GM12878 (cell line): ENCODE measurements around the gene TIMP2. TPM values are rescaled to one million over a fixed set of nuclear protein-coding genes. Genes with fewer than 3 reads are reported as not detected.

ENCODE experiments used
- ATAC-seq: fragments of 200-7000 bp; cut with Tn5 transposase; 3 replicates; pipeline ENCODE4 v1.9.1; 2020; ENCODE audit warnings: mild to moderate bottlenecking, moderate library complexity
- BruUV-seq: library from RNA; stranded (reverse); fragments of 400-500 nt; replicated peaks from 2 replicates; lab custom pipeline; 2021; lab: Mats Ljungman, UMichigan
- CTCF ChIA-PET: fragments of 300-600 bp; sonication (Branson Sonifier 250); formaldehyde crosslinking; extraction: SDS; loops from one replicate; lab custom pipeline; 2021; ENCODE audit warnings: inconsistent platforms; lab: Yijun Ruan, JAX
- POLR2A ChIA-PET: fragments of 350-600 bp; formaldehyde crosslinking; extraction: SDS; loops from one replicate; lab custom pipeline; 2021; ENCODE audit warnings: inconsistent platforms; lab: Charles Lee
- RAD21 ChIA-PET: fragments of 300-600 bp; sonication (Branson Sonifier 250); formaldehyde crosslinking; loops from one replicate; lab custom pipeline; 2023; ENCODE audit warnings: antibody characterized with exemption; ENCODE audit not compliant: unreplicated experiment; lab: Charles Lee
- SMC1A ChIA-PET: fragments of 300-600 bp; sonication (Branson Sonifier 250); formaldehyde crosslinking; loops from one replicate; lab custom pipeline; 2023; ENCODE audit not compliant: unreplicated experiment, uncharacterized antibody; lab: Charles Lee
- DNase-seq: peaks from one replicate; pipeline ENCODE4 v3.0.0-alpha.2; 2011; ENCODE audit warnings: low read depth, low spot score
- FAIRE-seq: peaks from 3 replicates; lab custom pipeline; 2011; peaks lifted over from hg19 to GRCh38; lab: Jason Lieb, UNC
- H2AFZ ChIP-seq: 2 replicates; pipeline ENCODE4 v1.6.0; 2011; ENCODE audit warnings: low read depth, low read length, control low read depth; ENCODE audit not compliant: control insufficient read depth
- H3K27ac ChIP-seq: 2 replicates; pipeline ENCODE4 v1.5.1; 2011; ENCODE audit warnings: control low read depth; ENCODE audit not compliant: control insufficient read depth, insufficient read depth
- H3K27me3 ChIP-seq, 2 experiments: replicated peaks in 1 of 2; 2 replicates each; pipeline versions ENCODE4 v1.6.0 to v1.6.1; 2011; ENCODE audit warnings: low read length in 1 of 2; ENCODE audit not compliant: control insufficient read depth in 2 of 2, insufficient read depth in 2 of 2
- H3K36me3 ChIP-seq, 2 experiments: 2 replicates each; pipeline ENCODE4 v1.5.1; 2011; ENCODE audit warnings: low read length in 1 of 2; ENCODE audit not compliant: control insufficient read depth in 2 of 2, insufficient read depth in 2 of 2
- H3K4me1 ChIP-seq: 2 replicates; pipeline ENCODE4 v1.6.1; 2011; ENCODE audit warnings: mild to moderate bottlenecking, low read length, moderate library complexity, mixed read lengths; ENCODE audit not compliant: control insufficient read depth, insufficient read depth
- H3K4me2 ChIP-seq: 2 replicates; pipeline ENCODE4 v1.6.0; 2011; ENCODE audit warnings: control low read depth; ENCODE audit not compliant: control insufficient read depth, insufficient read depth
- H3K4me3 ChIP-seq: fragments of 200-600 bp; sonication (generic); 2 replicates; pipeline ENCODE4 v1.5.1; 2016
- H3K79me2 ChIP-seq: 2 replicates; pipeline ENCODE4 v1.6.0; 2011; ENCODE audit warnings: low read length; ENCODE audit not compliant: control insufficient read depth, insufficient read depth
- H3K9ac ChIP-seq: 2 replicates; pipeline ENCODE4 v1.8.0; 2011; ENCODE audit warnings: low read length, control low read depth, mixed read lengths; ENCODE audit not compliant: control insufficient read depth, insufficient read depth
- H3K9me3 ChIP-seq: replicated peaks from 3 replicates; pipeline ENCODE4 v1.5.1; 2011; ENCODE audit warnings: mild to moderate bottlenecking, low read length; ENCODE audit not compliant: control insufficient read depth, insufficient read depth
- H4K20me1 ChIP-seq: 2 replicates; pipeline ENCODE4 v1.6.0; 2011; ENCODE audit not compliant: control insufficient read depth, insufficient read depth
- CEBPB ChIP-seq, 2 experiments: fragments of 150-350 bp in 1 of 2; IDR thresholded peaks; 2 replicates each; pipeline ENCODE4 v1.6.1; 2012 to 2014; ENCODE audit warnings: low read depth in 2 of 2, low read length in 2 of 2, borderline replicate concordance in 1 of 2, inconsistent platforms in 1 of 2
- CHD2 ChIP-seq: IDR thresholded peaks from 2 replicates; pipeline ENCODE4 v1.6.1; 2011; ENCODE audit warnings: low read depth, low read length, improper control_type of control experiment, borderline replicate concordance
- CHD4 ChIP-seq: fragments of 200-600 bp; sonication (generic); IDR thresholded peaks from 2 replicates; pipeline ENCODE4 v1.6.1; 2016; ENCODE audit warnings: mild to moderate bottlenecking
- CREB1 ChIP-seq: IDR thresholded peaks from 2 replicates; pipeline ENCODE4 v1.6.1; 2012; ENCODE audit warnings: low read depth, mild to moderate bottlenecking, inconsistent platforms
- DPF2 ChIP-seq: fragments of 450-650 bp; IDR thresholded peaks from 2 replicates; pipeline ENCODE4 v1.6.1; 2017; ENCODE audit warnings: mild to moderate bottlenecking
- ETV6 ChIP-seq, 2 experiments: fragments of 450-650 bp in 1 of 2; IDR thresholded peaks in 1 of 2; conservative IDR thresholded peaks in 1 of 2; 2 replicates each; pipeline ENCODE4 v1.6.1; 2014; ENCODE audit warnings: antibody characterized with exemption in 1 of 2, borderline replicate concordance in 1 of 2, low read depth in 1 of 2, mild to moderate bottlenecking in 1 of 2, moderate library complexity in 1 of 2
- EZH2 ChIP-seq: IDR thresholded peaks from 2 replicates; pipeline ENCODE4 v1.6.1; 2012; ENCODE audit warnings: low read depth, mild to moderate bottlenecking, control low read depth, inconsistent platforms, low read length, borderline replicate concordance; ENCODE audit not compliant: control insufficient read depth
- IKZF1 ChIP-seq: fragments of 450-650 bp; conservative IDR thresholded peaks from 2 replicates; pipeline ENCODE4 v1.6.1; 2017; ENCODE audit warnings: antibody characterized with exemption, mild to moderate bottlenecking
- JUND ChIP-seq: IDR thresholded peaks from 2 replicates; pipeline ENCODE4 v1.6.1; 2012; ENCODE audit warnings: low read depth, mild to moderate bottlenecking, low read length, improper control_type of control experiment, moderate library complexity
- LARP7 ChIP-seq: fragments of 450-650 bp; IDR thresholded peaks from 2 replicates; pipeline ENCODE4 v1.6.1; 2017; ENCODE audit warnings: mild to moderate bottlenecking
- MTA2 ChIP-seq: fragments of 450-650 bp; IDR thresholded peaks from 2 replicates; pipeline ENCODE4 v1.6.1; 2016; ENCODE audit warnings: low read depth, mild to moderate bottlenecking, moderate library complexity
- MYC ChIP-seq: IDR thresholded peaks from 2 replicates; pipeline ENCODE4 v1.6.1; 2011; ENCODE audit warnings: mild to moderate bottlenecking, low read length, moderate library complexity, inconsistent platforms; ENCODE audit not compliant: insufficient read depth, insufficient replicate concordance, insufficient read length, severe bottlenecking
- NFIC ChIP-seq: IDR thresholded peaks from 2 replicates; pipeline ENCODE4 v1.6.1; 2012; ENCODE audit warnings: low read depth, mild to moderate bottlenecking, inconsistent platforms, low read length, moderate library complexity
- POLR2A ChIP-seq: IDR thresholded peaks from 2 replicates; pipeline ENCODE4 v1.6.1; 2011; ENCODE audit warnings: low read depth, mild to moderate bottlenecking, low read length
- RCOR1 ChIP-seq: conservative IDR thresholded peaks from 2 replicates; pipeline ENCODE4 v1.6.1; 2012; ENCODE audit warnings: low read depth, low read length, improper control_type of control experiment
- RFX5 ChIP-seq: IDR thresholded peaks from 2 replicates; pipeline ENCODE4 v1.6.1; 2011; ENCODE audit warnings: low read depth, low read length, improper control_type of control experiment
- STAT3 ChIP-seq: IDR thresholded peaks from 2 replicates; pipeline ENCODE4 v1.6.1; 2011; ENCODE audit warnings: low read depth, low read length, improper control_type of control experiment
- TCF12 ChIP-seq: IDR thresholded peaks from 2 replicates; pipeline ENCODE4 v1.6.1; 2011; ENCODE audit warnings: low read depth, mild to moderate bottlenecking, low read length
- ZZZ3 ChIP-seq: IDR thresholded peaks from 2 replicates; pipeline ENCODE4 v1.6.1; 2011; ENCODE audit warnings: low read depth; ENCODE audit not compliant: control insufficient read depth, insufficient read length
- WGBS: methylation state at CpG from one replicate; pipeline ENCODE4 v1.1.6; 2016; ENCODE audit warnings: low lambda C conversion rate; ENCODE audit not compliant: insufficient replicate concordance, insufficient coverage; ENCODE audit errors: missing lambda C conversion rate; 5-methylcytosine and 5-hydroxymethylcytosine counted together
- in situ Hi-C: fragments of 300-500 bp; cut with MboI; formaldehyde crosslinking; loops from 9 replicates; pipeline ENCODE4 v1.14.3; 2018; ENCODE audit warnings: mixed read lengths
- intact Hi-C: fragments of 100-400 bp; cut with micrococcal nuclease; formaldehyde crosslinking; loops from one replicate; pipeline ENCODE4 v1.14.2; 2022; ENCODE audit not compliant: unreplicated experiment
- polyA plus RNA-seq, 11 experiments: library from polyadenylated mRNA; depleted of rRNA in 4 of 11; unstranded in 6 of 11; stranded (reverse) in 5 of 11; fragments of >200 nt; fragmentation: Nextera tagmentation in 4 of 11; fragmentation: Illumina TruSeq in 1 of 11; extraction: Ambion mirVana in 4 of 11; extraction: Trizol in 1 of 11; gene quantifications; 1 replicate in 1 of 11; 2 replicates in 10 of 11; pipeline versions ENCODE4 v1.2.1 to v1.2.3, GENCODE V29; 2011 to 2016; ENCODE audit warnings: inconsistent platforms in 2 of 11, missing spikeins in 2 of 11, low read depth in 1 of 11
- total RNA-seq, 4 experiments: library from RNA; depleted of rRNA in 3 of 4; stranded (reverse); fragments of >200 nt in 3 of 4; fragmentation: Illumina TruSeq in 1 of 4; extraction: Trizol in 1 of 4; gene quantifications; 2 replicates each; pipeline versions ENCODE4 v1.2.1 to v1.2.3, GENCODE V29; 2013 to 2021
- TF ChIP-seq, protein P1 (sequence below): fragments of 450-650 bp; IDR thresholded peaks from 2 replicates; pipeline ENCODE4 v1.6.1; 2016; ENCODE audit warnings: mild to moderate bottlenecking
- TF ChIP-seq, protein P2 (sequence below): IDR thresholded peaks from 2 replicates; pipeline ENCODE4 v1.6.1; 2011; ENCODE audit warnings: borderline replicate concordance, low read depth, mild to moderate bottlenecking, moderate library complexity, low read length; ENCODE audit not compliant: insufficient read depth, poor library complexity, severe bottlenecking
- TF ChIP-seq, protein P3 (sequence below): IDR thresholded peaks from 2 replicates; pipeline ENCODE4 v1.6.1; 2011; ENCODE audit warnings: borderline replicate concordance, low read depth, mild to moderate bottlenecking, moderate library complexity, mixed read lengths, low read length; ENCODE audit not compliant: insufficient read depth; ENCODE audit errors: extremely low read length

TIMP2 gene
- total and polyA plus RNA-seq, 10 of the 15 experiments (the other 5 are each of a cell fraction or from before 2014, with no cell fraction given): 0.03 to 0.41 (median 0.04) TPM; not detected in 7

- TF ChIP-seq NFIC (no peak), RCOR1 (no peak), LARP7 (no peak), CHD2 (no peak), DPF2 (no peak), EZH2 (no peak), MTA2 (no peak), TCF12 (no peak)
- TF ChIP-seq, protein P1, sequence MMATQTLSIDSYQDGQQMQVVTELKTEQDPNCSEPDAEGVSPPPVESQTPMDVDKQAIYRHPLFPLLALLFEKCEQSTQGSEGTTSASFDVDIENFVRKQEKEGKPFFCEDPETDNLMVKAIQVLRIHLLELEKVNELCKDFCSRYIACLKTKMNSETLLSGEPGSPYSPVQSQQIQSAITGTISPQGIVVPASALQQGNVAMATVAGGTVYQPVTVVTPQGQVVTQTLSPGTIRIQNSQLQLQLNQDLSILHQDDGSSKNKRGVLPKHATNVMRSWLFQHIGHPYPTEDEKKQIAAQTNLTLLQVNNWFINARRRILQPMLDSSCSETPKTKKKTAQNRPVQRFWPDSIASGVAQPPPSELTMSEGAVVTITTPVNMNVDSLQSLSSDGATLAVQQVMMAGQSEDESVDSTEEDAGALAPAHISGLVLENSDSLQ: no peak
These were observed 26.9 kb upstream of the TIMP2 start (continued) for GRCh38 chr17:78951967-78952551.

- Histone ChIP-seq H3K36me3 (no peaks in the 10 kb centered on the region), H3K4me3 (no peak overlapping the region), H3K27ac (no peak overlapping the region), H3K9ac (no peak overlapping the region), H3K4me1 (no peaks in the 10 kb centered on the region), H4K20me1 (no peaks in the 10 kb centered on the region), H2AFZ (no peak overlapping the region), H3K9me3 (peaks cover 10% of the 10 kb centered on the region; the same call in 2 of the 3 replicates), H3K79me2 (no peaks in the 10 kb centered on the region), H3K4me2 (no peak overlapping the region), H3K27me3 (peaks cover 0 to 1% of the 10 kb centered on the region in 2 experiments; a peak in 2 of 4 replicates)
- intact Hi-C loops (no loop called here), in situ Hi-C loops (no loop called here)
- ChIA-PET RAD21 (no interaction called here), POLR2A (no interaction called here), SMC1A (no interaction called here), CTCF (no interaction called here)
- 17% methylated on average over 2 of the region's 2 CpGs for WGBS
- FAIRE-seq (no peak), ATAC-seq (no peak), DNase-seq (no peak)
- BruUV-seq: no TSS peak
- TF ChIP-seq STAT3 (no peak), CEBPB (IDR thresholded peaks at IDR 0.05; ENCODE audit: borderline replicate concordance in 1 of 2, low read depth in 2 of 2, low read length in 2 of 2) (no peak), CREB1 (no peak), ZZZ3 (no peak), JUND (no peak), CHD4 (no peak), POLR2A (no peak), ETV6 (conservative IDR thresholded peaks at IDR 0.05 in 1 of 2, IDR thresholded peaks at IDR 0.05 in 1 of 2; ENCODE audit: borderline replicate concordance in 1 of 2, low read depth in 1 of 2) (no peak), RFX5 (no peak), MYC (no peak), EZH2 (no peak), IKZF1 (no peak)
- TF ChIP-seq, protein P2, sequence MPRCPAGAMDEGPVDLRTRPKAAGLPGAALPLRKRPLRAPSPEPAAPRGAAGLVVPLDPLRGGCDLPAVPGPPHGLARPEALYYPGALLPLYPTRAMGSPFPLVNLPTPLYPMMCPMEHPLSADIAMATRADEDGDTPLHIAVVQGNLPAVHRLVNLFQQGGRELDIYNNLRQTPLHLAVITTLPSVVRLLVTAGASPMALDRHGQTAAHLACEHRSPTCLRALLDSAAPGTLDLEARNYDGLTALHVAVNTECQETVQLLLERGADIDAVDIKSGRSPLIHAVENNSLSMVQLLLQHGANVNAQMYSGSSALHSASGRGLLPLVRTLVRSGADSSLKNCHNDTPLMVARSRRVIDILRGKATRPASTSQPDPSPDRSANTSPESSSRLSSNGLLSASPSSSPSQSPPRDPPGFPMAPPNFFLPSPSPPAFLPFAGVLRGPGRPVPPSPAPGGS: no peak
- TF ChIP-seq, protein P3, sequence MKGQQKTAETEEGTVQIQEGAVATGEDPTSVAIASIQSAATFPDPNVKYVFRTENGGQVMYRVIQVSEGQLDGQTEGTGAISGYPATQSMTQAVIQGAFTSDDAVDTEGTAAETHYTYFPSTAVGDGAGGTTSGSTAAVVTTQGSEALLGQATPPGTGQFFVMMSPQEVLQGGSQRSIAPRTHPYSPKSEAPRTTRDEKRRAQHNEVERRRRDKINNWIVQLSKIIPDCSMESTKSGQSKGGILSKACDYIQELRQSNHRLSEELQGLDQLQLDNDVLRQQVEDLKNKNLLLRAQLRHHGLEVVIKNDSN: no peak
These were observed 25.7 kb upstream of the TIMP2 start for GRCh38 chr17:78950870-78951269.
